ENCODE data around the gene DIP2A.

DIP2A gene

DNA sequence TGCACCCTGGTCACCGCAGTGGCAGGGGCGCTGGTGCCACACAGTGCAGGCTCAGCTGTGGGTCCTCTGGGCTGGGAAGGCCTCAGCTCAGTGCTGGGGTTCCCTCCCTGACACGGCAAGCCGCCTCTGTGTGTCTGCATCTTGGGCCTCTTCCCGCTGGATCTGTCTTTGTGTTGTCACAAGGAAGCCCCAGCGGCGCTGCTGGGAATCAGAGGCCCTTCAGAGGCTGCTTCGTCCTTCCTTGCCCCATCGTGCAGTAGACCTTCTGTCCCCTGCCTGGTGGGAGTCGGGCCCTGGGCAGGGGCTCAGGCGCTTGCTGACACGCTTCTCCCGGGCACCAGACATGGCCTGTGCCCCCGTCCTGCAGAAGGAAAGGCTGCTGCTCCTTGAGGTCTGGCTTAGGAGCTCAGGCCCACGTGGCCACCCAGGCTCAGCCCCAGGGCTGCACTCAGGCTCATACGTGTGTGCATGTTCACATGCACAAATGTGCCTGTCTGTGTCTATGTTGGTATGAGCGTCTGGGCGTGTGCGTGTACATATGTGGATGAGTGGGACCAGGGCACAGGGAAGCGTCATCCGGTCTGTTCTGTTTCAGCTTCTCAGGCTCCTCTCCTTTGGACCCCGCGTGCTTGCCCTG, 24.3 kb upstream of the DIP2A start:
- H3K4me1 ChIP-seq: no peaks in the 10 kb centered on the region
- H3K36me3 ChIP-seq: peaks cover 68% of the 10 kb centered on the region
- TF ChIP-seq, protein P1, sequence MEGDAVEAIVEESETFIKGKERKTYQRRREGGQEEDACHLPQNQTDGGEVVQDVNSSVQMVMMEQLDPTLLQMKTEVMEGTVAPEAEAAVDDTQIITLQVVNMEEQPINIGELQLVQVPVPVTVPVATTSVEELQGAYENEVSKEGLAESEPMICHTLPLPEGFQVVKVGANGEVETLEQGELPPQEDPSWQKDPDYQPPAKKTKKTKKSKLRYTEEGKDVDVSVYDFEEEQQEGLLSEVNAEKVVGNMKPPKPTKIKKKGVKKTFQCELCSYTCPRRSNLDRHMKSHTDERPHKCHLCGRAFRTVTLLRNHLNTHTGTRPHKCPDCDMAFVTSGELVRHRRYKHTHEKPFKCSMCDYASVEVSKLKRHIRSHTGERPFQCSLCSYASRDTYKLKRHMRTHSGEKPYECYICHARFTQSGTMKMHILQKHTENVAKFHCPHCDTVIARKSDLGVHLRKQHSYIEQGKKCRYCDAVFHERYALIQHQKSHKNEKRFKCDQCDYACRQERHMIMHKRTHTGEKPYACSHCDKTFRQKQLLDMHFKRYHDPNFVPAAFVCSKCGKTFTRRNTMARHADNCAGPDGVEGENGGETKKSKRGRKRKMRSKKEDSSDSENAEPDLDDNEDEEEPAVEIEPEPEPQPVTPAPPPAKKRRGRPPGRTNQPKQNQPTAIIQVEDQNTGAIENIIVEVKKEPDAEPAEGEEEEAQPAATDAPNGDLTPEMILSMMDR (IDR thresholded peaks at IDR 0.05; ENCODE audit: low read depth, low read length): no peak
- no peaks in the 10 kb centered on the region for H3K27me3 ChIP-seq
- H3K4me3 ChIP-seq (ENCODE audit: low read depth, low read length): no peak overlapping the region
- H3K9me3 ChIP-seq: no peaks in the 10 kb centered on the region
- no peak for DNase-seq

GRCh38 chr21:46435786-46436227, 22.9 kb upstream of the DIP2A start:
- no peak for DNase-seq
- peaks cover 71% of the 10 kb centered on the region for H3K36me3 ChIP-seq
- no peaks in the 10 kb centered on the region for H3K4me1 ChIP-seq
- TF ChIP-seq, protein P1 (IDR thresholded peaks at IDR 0.05; ENCODE audit: low read depth, low read length): no peak
- no peaks in the 10 kb centered on the region for H3K9me3 ChIP-seq
- H3K27me3 ChIP-seq: no peaks in the 10 kb centered on the region
- H3K4me3 ChIP-seq (ENCODE audit: low read depth, low read length): no peak overlapping the region

- TF ChIP-seq, protein P1 (IDR thresholded peaks at IDR 0.05; ENCODE audit: low read depth, low read length): no peak
- H3K36me3 ChIP-seq: peaks cover 71% of the 10 kb centered on the region
These were observed 22.1 kb upstream of the DIP2A start for GRCh38 chr21:46436621-46437020.

GRCh38 chr21:46437096-46437498, 21.6 kb upstream of the DIP2A start:
- no peaks in the 10 kb centered on the region for H3K27me3 ChIP-seq
- DNase-seq: no peak
- peaks cover 71% of the 10 kb centered on the region for H3K36me3 ChIP-seq
- H3K4me3 ChIP-seq (ENCODE audit: low read depth, low read length): no peak overlapping the region
- H3K9me3 ChIP-seq: no peaks in the 10 kb centered on the region
- no peaks in the 10 kb centered on the region for H3K4me1 ChIP-seq
- TF ChIP-seq, protein P1 (IDR thresholded peaks at IDR 0.05; ENCODE audit: low read depth, low read length): no peak

More at GRCh38 chr21:46436621-46437020, 22.1 kb upstream of the DIP2A start:
- Histone ChIP-seq H3K9me3 (no peaks in the 10 kb centered on the region), H3K27me3 (no peaks in the 10 kb centered on the region), H3K4me3 (ENCODE audit: low read depth, low read length) (no peak overlapping the region), H3K4me1 (no peaks in the 10 kb centered on the region)
- DNase-seq: no peak

DNA sequence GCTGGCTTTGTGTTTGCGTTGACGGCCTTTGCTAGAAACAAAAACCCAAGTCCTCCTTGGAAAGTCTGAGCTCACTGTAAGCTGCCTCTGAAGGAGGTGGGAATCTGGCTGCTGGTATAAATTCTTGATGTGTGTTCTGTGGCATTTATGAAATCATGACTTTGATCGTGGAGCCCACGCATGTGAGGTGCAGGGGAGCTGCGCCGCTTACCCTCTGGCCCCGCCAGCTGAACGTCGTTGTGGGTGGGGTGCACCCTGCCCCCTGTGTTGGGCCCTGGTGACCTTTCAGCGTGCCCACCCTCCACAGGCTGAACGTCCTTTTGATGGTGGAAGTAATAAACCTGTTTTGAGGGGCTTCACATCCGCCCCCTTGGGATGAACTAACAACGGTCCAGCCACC, 21.2 kb upstream of the DIP2A start:
- H3K9me3 ChIP-seq: no peaks in the 10 kb centered on the region
- no peaks in the 10 kb centered on the region for H3K4me1 ChIP-seq
- no peaks in the 10 kb centered on the region for H3K27me3 ChIP-seq
- H3K36me3 ChIP-seq: peaks cover 69% of the 10 kb centered on the region
- DNase-seq: no peak
- TF ChIP-seq, protein P1 (IDR thresholded peaks at IDR 0.05; ENCODE audit: low read depth, low read length): no peak
- no peak overlapping the region for H3K4me3 ChIP-seq (ENCODE audit: low read depth, low read length)

DNA sequence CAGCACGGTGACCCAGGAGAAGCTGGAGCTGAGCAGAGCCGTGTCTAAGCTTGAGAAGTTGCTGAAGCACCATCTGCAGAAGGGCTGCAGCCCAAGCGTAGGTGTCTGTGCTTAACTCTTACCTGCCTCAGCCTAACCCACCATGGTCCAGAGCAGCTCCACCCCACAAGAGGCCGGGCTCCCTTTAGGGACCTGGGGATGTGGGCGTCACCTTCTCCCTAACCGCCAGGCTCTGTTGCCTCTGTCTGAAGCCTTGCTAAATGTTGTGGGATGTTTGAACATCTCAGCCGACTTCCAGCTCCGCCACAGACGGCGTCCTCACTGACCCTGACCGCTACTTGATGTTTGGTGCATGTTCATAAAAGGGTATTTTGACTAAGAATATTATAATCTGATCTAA, 20.4 kb upstream of the DIP2A start:
- TF ChIP-seq, protein P1 (IDR thresholded peaks at IDR 0.05; ENCODE audit: low read depth, low read length): no peak
- no peaks in the 10 kb centered on the region for H3K4me1 ChIP-seq
- H3K36me3 ChIP-seq: peaks cover 69% of the 10 kb centered on the region
- H3K4me3 ChIP-seq (ENCODE audit: low read depth, low read length): no peak overlapping the region
- DNase-seq: no peak
- H3K9me3 ChIP-seq: no peaks in the 10 kb centered on the region
- H3K27me3 ChIP-seq: no peaks in the 10 kb centered on the region

Measured in BE2C (cell line).